CD14-positive monocyte (primary cell): ENCODE measurements around the gene ANXA4. TPM values are rescaled to one million over a fixed set of nuclear protein-coding genes. Genes with fewer than 3 reads are reported as not detected.
"Not testable (repeated sequence)": the region's sequence is repeated elsewhere in the genome, so short reads cannot be mapped to it uniquely, and the experiment has no call there.

Source experiments
- DNase-seq, 3 donors: peaks; one replicate each; pipeline ENCODE4 v3.0.0-alpha.2; 2011 to 2022
- H2AFZ ChIP-seq: 2 replicates; pipeline ENCODE4 v1.6.0; 2012; ENCODE audit warnings: mild to moderate bottlenecking, low read depth, low read length, inconsistent platforms; ENCODE audit not compliant: insufficient read depth, poor library complexity, severe bottlenecking
- H3K27ac ChIP-seq, 2 donors: 1 replicate in 1 of 2; 2 replicates in 1 of 2; pipeline ENCODE4 v1.5.1; 2012 to 2013; ENCODE audit warnings: low read length in 2 of 2, control low read depth in 1 of 2, inconsistent platforms in 1 of 2, low read depth in 1 of 2, mild to moderate bottlenecking in 1 of 2
- H3K27me3 ChIP-seq, 2 donors: one replicate each; pipeline versions ENCODE4 v1.6.0 to v1.6.1; 2011 to 2013; ENCODE audit warnings: low read length in 2 of 2; ENCODE audit not compliant: control insufficient read depth in 2 of 2, insufficient read depth in 2 of 2
- H3K36me3 ChIP-seq, 2 donors: replicated peaks in 1 of 2; 1 replicate in 1 of 2; 2 replicates in 1 of 2; pipeline versions ENCODE4 v1.5.1 to v1.6.1; 2012 to 2013; ENCODE audit warnings: low read length in 2 of 2, control low read depth in 1 of 2, inconsistent platforms in 1 of 2, mild to moderate bottlenecking in 1 of 2; ENCODE audit not compliant: insufficient read depth in 2 of 2, control insufficient read depth in 1 of 2
- H3K4me1 ChIP-seq, 2 donors: 1 replicate in 1 of 2; 2 replicates in 1 of 2; pipeline versions ENCODE4 v1.5.1 to v1.6.1; 2012 to 2013; ENCODE audit warnings: low read length in 2 of 2, control low read depth in 1 of 2, inconsistent platforms in 1 of 2, mild to moderate bottlenecking in 1 of 2, moderate library complexity in 1 of 2; ENCODE audit not compliant: insufficient read depth in 2 of 2, control insufficient read depth in 1 of 2
- H3K4me2 ChIP-seq: replicated peaks from 2 replicates; pipeline ENCODE3; 2012; ENCODE audit warnings: low read length, moderate library complexity, mild to moderate bottlenecking; ENCODE audit not compliant: poor library complexity, severe bottlenecking; ENCODE audit errors: extremely low read depth
- H3K4me3 ChIP-seq, 3 experiments: fragments of 200-600 bp in 1 of 3; sonication (generic) in 1 of 3; replicated peaks in 1 of 3; 1 replicate in 2 of 3; 2 replicates in 1 of 3; pipeline ENCODE4 v1.5.1; 2011 to 2013; ENCODE audit warnings: low read length in 3 of 3, mild to moderate bottlenecking in 3 of 3, control low read depth in 2 of 3, low read depth in 2 of 3, inconsistent platforms in 1 of 3, moderate library complexity in 1 of 3
- H3K79me2 ChIP-seq: 2 replicates; pipeline ENCODE4 v1.6.0; 2012; ENCODE audit warnings: mild to moderate bottlenecking, control low read depth, inconsistent platforms, low read length, moderate library complexity; ENCODE audit not compliant: insufficient read depth
- H3K9ac ChIP-seq: 2 replicates; pipeline ENCODE4 v1.6.0; 2017; ENCODE audit warnings: low read length, mild to moderate bottlenecking; ENCODE audit not compliant: insufficient read depth, poor library complexity, severe bottlenecking
- H3K9me3 ChIP-seq, 2 donors: replicated peaks in 1 of 2; 1 replicate in 1 of 2; 2 replicates in 1 of 2; pipeline versions ENCODE4 v1.5.1 to v1.6.1; 2012 to 2013; ENCODE audit warnings: low read length in 2 of 2, control low read depth in 1 of 2; ENCODE audit not compliant: control insufficient read depth in 1 of 2, insufficient read depth in 1 of 2
- H4K20me1 ChIP-seq: 2 replicates; pipeline ENCODE4 v1.6.0; 2012; ENCODE audit warnings: mild to moderate bottlenecking, low read length, control low read depth, moderate library complexity; ENCODE audit not compliant: insufficient read depth
- H3K27ac Mint-ChIP-seq, 7 donors: one replicate each; pipeline ENCODE4 v1.8.0; 2020; ENCODE audit warnings: mild to moderate bottlenecking in 7 of 7, mixed read lengths in 7 of 7, moderate library complexity in 6 of 7, inconsistent platforms in 2 of 7
- H3K27me3 Mint-ChIP-seq, 3 donors: one replicate each; pipeline ENCODE4 v1.8.0; 2021 to 2022; ENCODE audit warnings: low read depth in 3 of 3, mild to moderate bottlenecking in 3 of 3, mixed read lengths in 3 of 3, moderate library complexity in 3 of 3, inconsistent platforms in 1 of 3
- H3K36me3 Mint-ChIP-seq, 2 donors: one replicate each; pipeline ENCODE4 v1.8.0; 2020; ENCODE audit warnings: mixed read lengths in 2 of 2, inconsistent platforms in 1 of 2, mild to moderate bottlenecking in 1 of 2
- H3K4me1 Mint-ChIP-seq: one replicate; pipeline ENCODE4 v1.8.0; 2020; ENCODE audit warnings: mild to moderate bottlenecking, mixed read lengths
- H3K4me3 Mint-ChIP-seq, 2 donors: one replicate each; pipeline ENCODE4 v1.8.0; 2020; ENCODE audit warnings: mild to moderate bottlenecking in 2 of 2, mixed read lengths in 2 of 2, moderate library complexity in 1 of 2
- H3K9me3 Mint-ChIP-seq, 7 donors: one replicate each; pipeline ENCODE4 v1.8.0; 2020 to 2022; ENCODE audit warnings: mixed read lengths in 7 of 7, mild to moderate bottlenecking in 6 of 7, moderate library complexity in 6 of 7, inconsistent platforms in 2 of 7
- WGBS: methylation state at CpG from one replicate; pipeline ENCODE4 v1.1.5; 2013; ENCODE audit warnings: missing lambda C conversion rate; ENCODE audit not compliant: insufficient coverage; 5-methylcytosine and 5-hydroxymethylcytosine counted together
- intact Hi-C, 2 donors: fragments of 100-400 bp; cut with micrococcal nuclease; formaldehyde crosslinking; loops; one replicate each; pipeline versions ENCODE4 v1.15.0 to v1.15.1; 2023
- polyA plus RNA-seq, 3 donors: library from polyadenylated mRNA; depleted of rRNA in 1 of 3; unstranded in 2 of 3; stranded (reverse) in 1 of 3; fragments of 300-500 nt in 2 of 3; fragments of >200 nt in 1 of 3; fragmentation: Illumina TruSeq in 2 of 3; gene quantifications; 1 replicate in 2 of 3; 2 replicates in 1 of 3; pipeline ENCODE4 v1.2.3, GENCODE V29; 2012 to 2021
- TF ChIP-seq, protein P1 (sequence below): fragments of 200-600 bp; IDR thresholded peaks from one replicate; pipeline ENCODE4 v1.8.0; 2022; ENCODE audit warnings: antibody characterized with exemption, mild to moderate bottlenecking

The ANXA4 gene
- polyA plus RNA-seq, 3 donors = 30.0 to 95.7 (median 64.7) TPM

DNA sequence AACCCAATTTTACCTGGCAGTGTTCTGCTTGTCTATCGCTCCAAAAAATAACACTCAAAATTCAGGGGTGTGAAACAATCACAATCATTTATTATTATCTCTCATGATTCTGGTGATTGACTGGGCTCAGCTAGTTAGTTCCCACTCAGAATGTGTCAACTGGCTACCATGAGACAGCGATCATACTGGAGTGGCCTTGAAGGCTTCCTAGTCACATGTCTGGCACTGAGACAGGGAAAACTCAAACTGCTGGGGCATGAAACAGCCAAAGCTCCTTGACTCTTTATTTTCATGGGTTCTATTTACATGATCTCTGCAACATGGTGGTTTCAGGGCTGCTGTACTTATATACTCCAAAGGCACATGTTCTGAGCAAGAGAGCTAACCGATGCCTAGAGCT, 6.2 kb upstream of the ANXA4 start:
- no peak overlapping the region for H2AFZ ChIP-seq
- H3K4me1 Mint-ChIP-seq = peaks cover 9% of the 10 kb centered on the region
- intact Hi-C loops = no loop called here

DNA sequence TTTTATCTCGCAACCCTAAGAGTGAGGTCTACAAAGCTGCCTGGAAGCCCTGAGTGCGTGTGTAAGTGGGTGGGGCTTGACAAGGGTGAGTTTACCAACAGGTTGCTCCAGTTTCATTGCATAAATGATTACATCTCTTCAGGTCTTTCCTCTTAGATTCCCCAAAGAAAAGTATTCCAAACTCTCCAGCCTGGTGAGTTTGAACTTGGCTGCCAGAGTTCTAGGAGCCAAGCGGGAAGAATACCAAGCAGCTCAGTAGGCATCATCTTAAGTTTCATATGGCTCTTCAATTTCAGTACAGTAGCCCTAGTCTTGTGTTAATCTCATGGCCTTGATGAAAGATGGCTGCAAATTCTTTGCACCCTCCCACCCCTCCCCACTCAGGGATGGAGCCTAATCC, 3.8 kb upstream of the ANXA4 start:
- H3K4me3 ChIP-seq, intact Hi-C loops, H3K9ac ChIP-seq, H2AFZ ChIP-seq, H3K27me3 Mint-ChIP-seq, H4K20me1 ChIP-seq, H3K27me3 ChIP-seq, DNase-seq, H3K36me3 ChIP-seq, H3K9me3 ChIP-seq, H3K36me3 Mint-ChIP-seq, H3K9me3 Mint-ChIP-seq, H3K4me3 Mint-ChIP-seq, H3K4me2 ChIP-seq, H3K27ac ChIP-seq, H3K27ac Mint-ChIP-seq: not testable (repeated sequence)
- WGBS = no CpG with 5 or more reads among the region's 3 CpGs
- Histone ChIP-seq H3K4me1 (peaks cover 17 to 21% of the 10 kb centered on the region in 2 donors), H3K79me2 (peaks cover 12% of the 10 kb centered on the region)
- H3K4me1 Mint-ChIP-seq = peaks cover 18% of the 10 kb centered on the region

More for the DNA sequence above, 6.2 kb upstream of the ANXA4 start:
- TF ChIP-seq, protein P1, sequence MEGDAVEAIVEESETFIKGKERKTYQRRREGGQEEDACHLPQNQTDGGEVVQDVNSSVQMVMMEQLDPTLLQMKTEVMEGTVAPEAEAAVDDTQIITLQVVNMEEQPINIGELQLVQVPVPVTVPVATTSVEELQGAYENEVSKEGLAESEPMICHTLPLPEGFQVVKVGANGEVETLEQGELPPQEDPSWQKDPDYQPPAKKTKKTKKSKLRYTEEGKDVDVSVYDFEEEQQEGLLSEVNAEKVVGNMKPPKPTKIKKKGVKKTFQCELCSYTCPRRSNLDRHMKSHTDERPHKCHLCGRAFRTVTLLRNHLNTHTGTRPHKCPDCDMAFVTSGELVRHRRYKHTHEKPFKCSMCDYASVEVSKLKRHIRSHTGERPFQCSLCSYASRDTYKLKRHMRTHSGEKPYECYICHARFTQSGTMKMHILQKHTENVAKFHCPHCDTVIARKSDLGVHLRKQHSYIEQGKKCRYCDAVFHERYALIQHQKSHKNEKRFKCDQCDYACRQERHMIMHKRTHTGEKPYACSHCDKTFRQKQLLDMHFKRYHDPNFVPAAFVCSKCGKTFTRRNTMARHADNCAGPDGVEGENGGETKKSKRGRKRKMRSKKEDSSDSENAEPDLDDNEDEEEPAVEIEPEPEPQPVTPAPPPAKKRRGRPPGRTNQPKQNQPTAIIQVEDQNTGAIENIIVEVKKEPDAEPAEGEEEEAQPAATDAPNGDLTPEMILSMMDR = no peak
- no peak for DNase-seq
- no peaks in the 10 kb centered on the region for H3K79me2 ChIP-seq
- Mint-ChIP-seq H3K36me3 (no peaks in the 10 kb centered on the region), H3K27me3 (peaks cover 0 to 3% (median 3%) of the 10 kb centered on the region in 3 donors), H3K9me3 (no peaks in the 10 kb centered on the region), H3K4me3 (no peak overlapping the region), H3K27ac (no peak overlapping the region)
- no peak overlapping the region for H3K27ac ChIP-seq
- no peaks in the 10 kb centered on the region for H3K9me3 ChIP-seq
- H3K4me1 ChIP-seq = peaks cover 2 to 6% of the 10 kb centered on the region in 2 donors
- H3K36me3 ChIP-seq = no peaks in the 10 kb centered on the region
- H3K9ac ChIP-seq = no peak overlapping the region
- no peak overlapping the region for H3K4me3 ChIP-seq
- H3K27me3 ChIP-seq = no peaks in the 10 kb centered on the region
- H3K4me2 ChIP-seq = no peak overlapping the region
- no peaks in the 10 kb centered on the region for H4K20me1 ChIP-seq
- WGBS = 100% methylated on average over 1 of the region's 3 CpGs
